Loucy (cell line): ENCODE measurements around the gene SPSB1.

Experiments
- CTCF ChIP-seq: fragments of 200-600 bp; sonication (generic); conservative IDR thresholded peaks from 2 replicates; pipeline ENCODE4 v1.5.1; 2014; ENCODE audit warnings: mild to moderate bottlenecking, antibody characterized with exemption, low read length
- EZH2phosphoT487 ChIP-seq: fragments of 200-600 bp; IDR thresholded peaks from 2 replicates; pipeline ENCODE4 v1.6.1; 2018; ENCODE audit warnings: antibody characterized with exemption, mild to moderate bottlenecking, moderate library complexity, borderline replicate concordance

GRCh38 chr1:9315411-9316079, 22.9 kb downstream of the SPSB1 start:
- TF ChIP-seq CTCF: no peak
- TF ChIP-seq EZH2phosphoT487: no peak
